ENCODE results near the gene SPHK2. TPM values are rescaled to one million over a fixed set of nuclear protein-coding genes. Genes with fewer than 3 reads are reported as not detected.

SPHK2 gene
- polyA plus RNA-seq, 2 of the 4 experiments (the other 2 are of a cell fraction) = 6.1 to 18.3 TPM

- no peak for DNase-seq (ENCODE audit: low read depth in 1 of 2, low spot score in 1 of 2)
- WGBS (ENCODE audit: missing lambda C conversion rate) = 66% methylated on average over 8 of the region's 8 CpGs
- no peak for ATAC-seq
- no peak for FAIRE-seq
- CTCF ChIA-PET = interaction anchor here (0.5 to 1.6 kb wide), 10 partner anchors 8 to 117 kb away, joined by 3 to 5 read pairs (median 3); partner anchors contain the start of genes CA11 and FAM83E
- peak overlapping the region; percentile 72 for H3K4me2 ChIP-seq
- H3K27ac ChIP-seq = peak overlapping the region; percentile 61 to 76
- TF ChIP-seq JUN (IDR thresholded peaks at IDR 0.05) (no peak), RFX5 (IDR thresholded peaks at IDR 0.05) (no peak), HDAC2 (IDR thresholded peaks at IDR 0.05) (no peak), REST (IDR thresholded peaks at IDR 0.05) (no peak), HMGXB4 (CRISPR knock-in tag; IDR thresholded peaks at IDR 0.05; ENCODE audit: borderline replicate concordance) (no peak), ZC3H11A (IDR thresholded peaks at IDR 0.05) (no peak), USF2 (IDR thresholded peaks at IDR 0.05) (no peak), NFE2L2 (conservative IDR thresholded peaks at IDR 0.05; ENCODE audit: low read length) (no peak), HOXB13 (CRISPR knock-in tag; IDR thresholded peaks at IDR 0.05; ENCODE audit: low read depth) (no peak), CTCF (IDR thresholded peaks at IDR 0.05) (no peak), ELK1 (IDR thresholded peaks at IDR 0.05; ENCODE audit: low read depth, low read length) (no peak), MAX (IDR thresholded peaks at IDR 0.05) (no peak), MYC (IDR thresholded peaks at IDR 0.05; ENCODE audit: borderline replicate concordance, low read length) (no peak), PBX3 (IDR thresholded peaks at IDR 0.05) (no peak), SREBF2 (IDR thresholded peaks at IDR 0.05) (no peak), TP53 (CRISPR knock-in tag; IDR thresholded peaks at IDR 0.05) (no peak), EP300 (IDR thresholded peaks at IDR 0.05) (no peak), NR3C1 (IDR thresholded peaks at IDR 0.05) (no peak), MAZ (IDR thresholded peaks at IDR 0.05; ENCODE audit: borderline replicate concordance, low read depth, low read length) (no peak)
- POLR2A ChIA-PET = interaction anchor here (0.7 to 1.1 kb wide), 4 partner anchors 9 to 62 kb away, joined by 3 to 9 read pairs (median 4); partner anchors contain the start of gene FAM83E
- no peak overlapping the region for H3K4me3 ChIP-seq
- no peaks in the 10 kb centered on the region for H3K9me3 ChIP-seq
- peaks cover 27% of the 10 kb centered on the region for H3K4me1 ChIP-seq
Observed at GRCh38 chr19:48623556-48624066, 4.3 kb downstream of the SPHK2 start.

All from A549 (cell line).